ENCODE results near the gene ELP4.
A peak's percentile ranks its signal among the peaks of the same experiment; 100 is the strongest.

Gene ELP4

GRCh38 chr11:31814176-31814868 is 304.8 kb downstream of the ELP4 start:
- no peak for DNase-seq

GRCh38 chr11:31815711-31816467 is 306.3 kb downstream of the ELP4 start:
- peak; percentile 63 for DNase-seq

DNA sequence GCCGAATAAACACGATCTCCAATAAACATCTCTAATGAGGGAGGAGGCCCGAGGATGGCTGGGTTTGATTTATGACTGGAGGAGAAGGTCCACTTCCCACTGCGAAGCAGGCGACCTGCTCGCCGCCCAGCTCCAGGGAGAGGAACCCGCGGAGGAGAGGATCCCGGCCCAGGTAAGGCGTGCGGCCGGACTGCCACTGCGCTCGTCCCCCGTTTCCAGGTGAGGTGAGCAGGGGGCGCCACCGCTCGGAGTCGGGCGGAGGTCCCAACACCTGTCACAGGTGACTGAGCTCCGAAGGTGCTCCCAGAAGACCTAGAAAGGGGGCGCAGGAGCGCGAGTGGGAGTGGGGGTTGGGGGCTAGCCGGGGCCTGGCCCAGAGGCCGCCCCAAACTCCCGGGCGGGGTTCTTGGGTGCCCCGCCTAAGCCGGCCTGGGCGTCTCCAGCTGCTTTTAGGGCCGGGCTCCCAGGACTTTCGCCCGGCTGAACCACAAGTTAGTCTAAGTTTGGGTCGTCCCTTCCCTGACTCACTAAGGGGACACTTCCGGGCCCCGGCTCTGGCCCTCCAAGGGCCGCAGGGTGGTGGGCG is 307.0 kb downstream of the ELP4 start:
- DNase-seq, result peak; percentile 51

DNA sequence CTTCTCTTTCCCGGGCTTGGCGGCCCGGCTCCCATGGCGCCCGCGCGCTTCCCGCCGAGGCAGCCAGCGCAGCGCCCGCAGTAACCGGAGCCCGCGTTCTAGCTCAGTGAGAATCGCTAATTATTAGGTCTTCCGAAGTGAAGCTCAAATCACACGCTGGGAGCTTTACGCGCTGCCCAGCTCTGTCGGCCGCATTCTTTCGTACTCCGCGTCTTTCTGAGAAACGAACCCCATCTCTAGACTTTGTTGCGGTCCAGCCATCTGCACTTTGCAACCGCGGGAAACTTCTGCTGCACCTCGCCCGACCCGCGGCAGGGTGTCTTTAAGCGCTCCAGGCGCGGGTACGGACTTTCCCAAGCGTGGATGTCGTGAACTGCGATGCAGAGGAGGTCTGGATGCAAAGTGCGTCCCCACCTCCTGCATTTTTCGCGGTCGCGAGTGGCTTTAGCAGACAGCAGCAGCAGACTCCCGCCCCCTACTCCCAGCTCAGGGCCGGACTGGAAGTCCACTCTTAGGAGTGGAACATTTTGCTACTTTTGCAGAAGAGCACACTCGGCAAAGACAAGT is 307.6 kb downstream of the ELP4 start:
- peak; percentile 51 for DNase-seq

DNA sequence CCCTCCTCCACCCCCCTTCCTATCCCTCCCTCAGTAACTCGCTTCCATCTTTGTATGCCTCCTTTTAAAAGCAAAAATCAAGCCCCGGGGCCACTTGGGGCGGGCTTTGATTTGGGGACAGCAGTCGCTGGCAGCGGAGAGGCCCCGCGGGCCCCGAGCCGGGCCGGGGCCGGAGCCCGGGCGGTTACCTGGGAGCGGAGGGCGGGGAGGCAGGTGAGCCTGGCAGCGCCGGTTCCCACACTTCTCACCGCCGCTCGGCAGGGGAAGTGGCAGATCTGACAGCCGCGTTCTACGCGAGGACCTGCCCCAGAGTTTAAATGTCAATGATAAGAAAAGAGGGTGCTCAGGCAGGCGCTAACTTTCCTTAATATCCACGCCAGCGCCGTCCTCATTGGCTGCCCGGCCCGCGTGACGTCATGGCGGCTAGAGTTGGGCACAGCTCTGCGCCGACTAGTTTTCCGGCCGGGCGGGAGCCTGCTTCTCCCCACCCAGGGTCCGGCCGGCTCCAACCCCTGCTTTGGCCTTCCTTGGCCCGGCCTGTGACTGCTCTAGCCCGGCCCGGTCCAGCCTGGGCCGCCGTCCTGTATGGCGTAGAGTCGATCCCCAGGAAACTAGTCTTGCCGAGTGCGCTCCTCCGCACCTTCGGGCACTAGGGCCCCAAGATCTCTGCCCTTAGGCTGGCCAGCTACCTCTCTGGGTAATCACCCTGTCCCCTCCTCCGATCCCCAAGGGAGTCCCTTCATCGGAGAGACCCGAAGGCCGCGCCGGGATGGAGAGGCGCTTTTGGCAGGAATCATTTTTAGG is 308.3 kb downstream of the ELP4 start:
- DNase-seq, result no peak

DNA sequence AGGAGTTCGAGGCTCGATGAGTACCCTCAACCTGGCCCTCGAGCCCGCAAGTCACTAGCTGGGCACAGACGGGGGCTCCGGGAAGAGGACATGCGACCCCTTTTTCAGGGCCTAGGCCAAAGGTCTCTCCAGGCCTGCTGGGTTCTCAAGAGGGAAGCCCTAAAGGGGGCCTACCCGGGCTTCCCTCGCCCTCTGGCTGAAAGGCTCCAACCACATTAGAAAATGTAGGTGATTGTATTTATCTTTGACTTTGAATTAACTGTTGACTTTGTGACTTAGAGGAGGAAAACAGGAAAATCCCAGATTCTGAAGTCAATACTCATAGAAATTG is 308.8 kb downstream of the ELP4 start:
- DNase-seq, result no peak

GRCh38 chr11:31818874-31819331 is 309.3 kb downstream of the ELP4 start:
- no peak for DNase-seq

GRCh38 chr11:31819621-31820437 is 310.3 kb downstream of the ELP4 start:
- DNase-seq, result no peak

- DNase-seq, result no peak
These were observed 310.9 kb downstream of the ELP4 start for GRCh38 chr11:31820438-31820818.

GRCh38 chr11:31821235-31821764 is 311.7 kb downstream of the ELP4 start:
- DNase-seq, result no peak

DNA sequence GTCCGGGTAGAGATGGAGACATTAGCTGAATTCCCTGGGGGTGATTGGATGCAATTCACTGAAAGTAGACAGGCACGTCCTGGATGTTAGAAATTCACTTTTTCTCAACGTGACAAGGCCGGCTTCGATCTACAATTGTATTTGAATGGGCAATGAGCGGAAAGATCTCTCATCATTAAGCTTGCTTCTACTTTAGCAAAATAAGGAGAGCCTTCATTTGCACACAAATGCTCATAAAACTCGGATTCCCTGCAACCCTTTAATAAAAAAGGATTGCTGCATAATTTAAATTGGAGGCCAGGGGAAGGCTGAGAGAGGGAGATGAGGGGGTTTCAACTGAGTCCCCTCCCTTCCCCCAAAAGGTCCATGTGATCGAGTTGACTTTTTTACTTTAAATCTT is 312.2 kb downstream of the ELP4 start:
- DNase-seq, result no peak

GRCh38 chr11:31822175-31822926 is 312.8 kb downstream of the ELP4 start:
- no peak for DNase-seq

- DNase-seq, result no peak
These were observed 313.5 kb downstream of the ELP4 start for GRCh38 chr11:31822927-31823643.

DNA sequence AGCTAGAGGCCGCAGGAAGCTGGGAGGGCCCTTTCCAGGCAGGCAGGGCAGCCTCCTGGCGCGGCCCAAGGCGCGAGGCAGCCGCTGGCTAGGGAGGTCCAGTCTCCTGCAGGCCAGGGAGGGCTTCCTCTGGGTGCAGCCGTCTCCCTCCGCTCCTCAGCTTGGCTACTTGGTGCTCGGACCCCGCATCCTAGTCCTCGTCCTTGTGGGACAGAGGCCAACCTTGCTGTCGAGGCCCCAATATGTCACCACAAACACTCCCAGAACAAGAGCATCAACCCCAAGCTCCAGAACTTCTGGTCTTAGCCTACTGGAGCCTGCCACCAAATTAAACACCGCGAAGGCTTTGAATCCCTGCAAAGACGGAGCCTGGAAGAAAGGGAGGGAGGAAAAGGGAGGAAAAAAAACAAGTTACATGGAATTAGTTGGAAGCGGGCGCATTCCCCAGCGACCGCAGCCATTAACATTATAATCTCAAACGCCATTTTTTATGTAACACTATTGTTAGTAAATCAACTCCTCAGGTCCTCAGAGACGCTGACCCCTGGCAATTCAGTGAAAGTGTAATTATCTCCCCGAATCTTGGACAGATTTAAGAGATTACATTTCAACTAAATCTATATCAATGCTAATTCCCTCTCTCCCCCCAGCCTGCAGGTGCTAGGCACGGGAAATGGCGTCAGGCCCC is 314.2 kb downstream of the ELP4 start:
- DNase-seq, result no peak

- DNase-seq, result no peak
These were observed 314.8 kb downstream of the ELP4 start for GRCh38 chr11:31824332-31824878.

DNA sequence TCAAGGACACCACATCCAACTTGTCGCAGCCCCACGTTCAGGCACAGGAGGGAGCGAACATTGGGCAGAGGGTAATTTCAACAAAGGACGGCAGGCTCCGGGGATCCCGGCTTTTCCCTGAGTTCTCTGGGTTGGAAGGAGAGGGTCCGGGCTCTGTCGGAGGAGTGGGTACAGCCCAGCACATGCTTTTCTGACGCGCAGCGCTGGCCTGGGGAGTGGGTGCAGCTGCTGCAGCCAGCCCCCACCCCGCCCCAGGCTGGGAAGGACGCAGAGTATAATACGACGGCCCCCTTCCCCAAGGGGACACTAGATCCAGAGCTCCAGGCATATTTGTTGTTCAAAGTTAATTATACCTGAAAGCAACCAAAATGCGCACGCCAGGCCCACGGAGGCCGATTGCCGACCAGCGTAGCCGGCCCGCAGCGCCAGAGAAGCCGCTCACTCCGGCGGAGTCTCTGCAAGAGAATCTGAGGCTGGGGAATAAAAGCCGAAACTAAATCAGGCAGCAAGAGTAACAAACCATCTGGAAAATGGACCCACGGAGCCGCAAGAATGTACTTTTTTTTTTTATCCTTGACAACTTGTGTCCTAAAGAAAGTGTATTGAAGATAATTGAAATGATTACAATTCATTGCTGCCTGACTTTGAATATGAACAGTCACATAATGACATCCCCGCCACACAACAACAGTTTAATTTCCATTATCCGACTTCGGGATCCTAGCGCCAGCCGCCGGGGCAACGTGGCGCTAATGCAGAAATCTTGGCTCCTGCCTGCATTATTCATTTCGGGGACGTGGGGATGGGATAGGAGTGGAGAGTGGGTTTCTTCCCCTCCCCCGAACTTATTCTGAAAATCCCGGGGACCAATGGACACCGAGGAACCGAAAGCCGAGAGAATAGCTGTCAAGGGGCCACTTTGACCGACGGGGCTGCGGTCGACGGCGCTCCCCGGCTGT is 315.6 kb downstream of the ELP4 start:
- DNase-seq, result no peak

DNA sequence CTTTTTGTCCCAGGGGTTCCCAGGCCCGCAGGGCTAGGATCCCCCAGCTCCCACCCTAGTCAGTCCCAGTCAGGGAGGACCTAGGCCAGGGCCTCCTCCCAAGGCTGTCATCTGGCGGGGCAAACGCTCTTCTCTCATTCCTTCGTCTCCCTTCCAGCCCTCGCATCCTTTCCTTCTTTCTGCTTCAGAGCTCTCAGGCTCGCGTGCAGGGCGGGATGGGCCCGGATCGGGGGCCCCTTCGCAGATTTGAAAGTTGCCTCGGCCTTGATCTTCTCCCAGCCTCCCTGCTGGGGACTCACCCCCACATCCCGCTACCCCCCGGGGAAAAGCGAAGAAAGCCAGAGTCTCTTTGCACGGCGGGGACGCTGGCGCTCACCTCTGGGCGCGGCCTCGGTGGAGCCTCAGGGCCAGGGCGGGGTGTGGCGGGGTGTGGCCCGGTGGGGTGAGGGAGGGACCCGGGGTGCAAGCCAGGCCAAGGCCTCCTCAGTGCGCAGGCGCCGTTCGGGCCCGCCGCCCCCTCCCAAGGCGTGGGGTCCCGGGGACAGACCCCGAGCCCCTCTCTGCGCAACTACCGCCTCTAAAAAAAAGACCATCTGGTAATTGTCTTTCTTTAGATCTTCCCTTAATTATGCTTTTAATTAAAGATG is 316.4 kb downstream of the ELP4 start:
- no peak for DNase-seq

Measured in NCI-H1694 (cell line).